HG03159 (cell line): ENCODE data around the gene RNASEH2C.
A peak's percentile ranks its signal among the peaks of the same experiment; 100 is the strongest.
"Not testable (repeated sequence)": the region's sequence is repeated elsewhere in the genome, so short reads cannot be mapped to it uniquely, and the experiment has no call there.

Source experiments
- ATAC-seq: cut with Tn5 transposase; IDR thresholded peaks from one replicate; pipeline ENCODE4 v1.9.1; 2021; ENCODE audit warnings: mild to moderate bottlenecking, moderate library complexity; ENCODE audit not compliant: unreplicated experiment

RNASEH2C gene

GRCh38 chr11:65717906-65718305 is 2.7 kb downstream of the RNASEH2C start:
- no peak for ATAC-seq

GRCh38 chr11:65716774-65717405 is 3.7 kb downstream of the RNASEH2C start:
- no peak for ATAC-seq

GRCh38 chr11:65716302-65716701 is 4.3 kb downstream of the RNASEH2C start:
- no peak for ATAC-seq

- ATAC-seq = no peak
Measured at GRCh38 chr11:65714433-65714832, 6.2 kb downstream of the RNASEH2C start.

GRCh38 chr11:65713212-65713969 is 7.2 kb downstream of the RNASEH2C start:
- ATAC-seq = no peak

- ATAC-seq = no peak
Measured at GRCh38 chr11:65712633-65713076, 7.9 kb downstream of the RNASEH2C start.

- ATAC-seq = peak; percentile 77
Measured at GRCh38 chr11:65711785-65712632, 8.6 kb downstream of the RNASEH2C start, which contains the start of gene KAT5. KAT5 (plus strand) TSS chr11:65712252; CDS start chr11:65712268, 16 bp downstream.

GRCh38 chr11:65710421-65710820 is 10.2 kb downstream of the RNASEH2C start:
- ATAC-seq = no peak

- no peak for ATAC-seq
Measured at GRCh38 chr11:65709661-65710060, 10.9 kb downstream of the RNASEH2C start.

GRCh38 chr11:65708451-65708850 is 12.1 kb downstream of the RNASEH2C start:
- ATAC-seq = no peak

- not testable (repeated sequence) for ATAC-seq
Measured at GRCh38 chr11:65707002-65707401, 13.6 kb downstream of the RNASEH2C start.

- not testable (repeated sequence) for ATAC-seq
Measured at GRCh38 chr11:65706303-65706763, 14.3 kb downstream of the RNASEH2C start.

- ATAC-seq = no peak
Measured at GRCh38 chr11:65703846-65704245, 16.8 kb downstream of the RNASEH2C start.

GRCh38 chr11:65701686-65702085 is 18.9 kb downstream of the RNASEH2C start:
- no peak for ATAC-seq

GRCh38 chr11:65700399-65700798 is 20.2 kb downstream of the RNASEH2C start:
- no peak for ATAC-seq

- ATAC-seq = no peak
Measured at GRCh38 chr11:65699306-65699705, 21.3 kb downstream of the RNASEH2C start.

- ATAC-seq = no peak
Measured at GRCh38 chr11:65698205-65698604, 22.4 kb downstream of the RNASEH2C start.

- ATAC-seq = no peak
Measured at GRCh38 chr11:65696802-65697552, 23.6 kb downstream of the RNASEH2C start.

GRCh38 chr11:65695459-65696241 is 24.9 kb downstream of the RNASEH2C start:
- ATAC-seq = no peak

GRCh38 chr11:65692367-65692766 is 28.2 kb downstream of the RNASEH2C start:
- no peak for ATAC-seq
